GM21390 (cell line): Measurements from ENCODE around the gene LRMDA.

Experiments used
- ATAC-seq: cut with Tn5 transposase; IDR thresholded peaks from one replicate; pipeline ENCODE4 v1.9.1; 2021; ENCODE audit not compliant: unreplicated experiment

LRMDA gene

DNA sequence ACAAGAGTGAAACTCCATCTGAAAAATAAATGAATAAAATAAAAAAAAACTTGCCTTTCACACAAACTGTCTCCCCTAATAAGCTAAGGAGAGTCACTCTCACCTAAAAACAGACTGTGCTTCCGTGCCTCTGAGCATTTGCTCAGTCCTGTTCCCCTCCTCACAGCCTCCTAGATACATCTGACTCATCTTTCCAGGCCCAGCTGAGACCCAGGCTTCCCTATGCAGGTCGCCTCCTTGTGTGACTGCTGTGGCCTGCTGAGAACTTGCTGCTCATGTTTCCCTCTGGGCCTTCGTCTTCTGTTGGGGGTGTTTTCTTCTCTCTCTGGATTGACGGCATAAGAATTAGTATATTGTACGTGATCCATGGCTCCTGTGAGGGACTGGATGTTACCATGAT lies 777.7 kb downstream of the LRMDA start:
- ATAC-seq: no peak

DNA sequence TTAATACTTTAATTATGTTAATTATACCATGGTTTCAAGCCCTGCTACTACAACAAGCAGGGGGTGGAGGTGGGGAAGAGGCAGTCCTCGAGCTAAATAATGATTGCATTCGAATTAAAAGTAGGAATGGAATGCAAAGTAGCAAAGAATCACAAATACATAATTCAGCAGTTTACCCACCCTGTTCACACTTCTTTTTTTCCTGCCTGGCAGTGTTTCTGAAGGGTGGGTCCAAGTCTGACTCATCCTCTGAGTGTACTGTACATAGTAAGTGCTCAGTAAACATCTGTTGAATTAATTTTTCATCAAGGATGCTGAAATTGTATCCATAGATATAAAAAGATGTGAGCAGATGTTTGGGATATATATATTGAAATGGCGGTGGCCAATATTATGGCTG lies 778.8 kb downstream of the LRMDA start:
- ATAC-seq: no peak

DNA sequence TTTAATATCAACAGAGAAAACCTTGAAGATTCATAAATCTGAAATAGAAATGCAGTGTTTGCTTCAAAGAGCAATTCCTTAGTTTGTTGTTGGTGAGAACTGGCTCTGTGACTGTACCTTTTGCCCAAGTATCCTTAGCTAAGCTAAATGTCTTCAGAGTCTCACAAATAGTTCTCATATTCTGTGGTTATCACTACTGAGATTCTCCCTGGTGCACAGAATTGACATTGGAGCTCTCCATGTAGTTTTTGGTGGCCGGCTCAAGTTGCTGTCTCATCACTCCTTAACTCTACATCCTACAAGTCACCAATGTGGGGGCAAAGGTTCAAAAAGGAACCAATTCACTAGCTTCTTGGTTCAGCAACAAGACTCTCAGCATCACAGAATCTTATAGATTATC lies 780.3 kb downstream of the LRMDA start:
- no peak for ATAC-seq

DNA sequence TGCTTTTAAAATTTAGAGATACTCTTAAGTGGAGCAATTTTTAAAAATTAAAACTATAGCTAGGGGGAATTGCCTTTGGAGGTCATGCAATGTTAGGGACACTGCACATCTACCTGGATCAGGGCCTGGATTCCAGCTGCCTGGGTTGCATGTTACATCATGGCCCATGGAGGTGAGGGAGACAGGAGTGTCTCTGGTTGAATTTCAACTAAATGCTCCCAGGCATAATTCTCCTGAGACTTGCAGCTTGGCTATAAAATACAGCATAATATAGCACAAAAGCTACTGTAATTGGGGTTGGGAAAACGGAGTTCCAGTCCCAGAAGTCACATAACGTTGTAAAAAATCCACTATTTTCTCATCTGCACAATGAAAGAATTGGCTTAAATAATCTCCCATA lies 782.5 kb downstream of the LRMDA start:
- no peak for ATAC-seq

DNA sequence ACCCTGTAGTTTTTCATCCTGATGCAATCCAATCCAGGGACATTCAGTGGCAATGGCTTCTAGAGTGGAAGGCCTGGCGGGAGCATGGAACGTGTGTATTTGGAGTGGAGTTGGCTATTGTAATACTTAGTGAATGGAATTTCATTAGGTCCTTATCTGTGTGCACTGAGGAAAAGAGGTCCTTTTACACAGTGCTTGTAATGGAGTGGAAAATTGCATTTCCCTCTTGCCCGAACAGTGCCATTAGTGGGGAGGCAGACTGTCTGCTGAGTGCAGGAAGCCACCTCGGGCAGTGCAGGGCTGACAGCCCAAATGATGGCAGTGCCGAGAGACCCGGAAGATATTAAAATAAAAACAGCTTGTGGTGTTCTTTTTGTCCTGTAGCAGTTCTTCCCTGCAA lies 786.6 kb downstream of the LRMDA start:
- ATAC-seq: no peak

DNA sequence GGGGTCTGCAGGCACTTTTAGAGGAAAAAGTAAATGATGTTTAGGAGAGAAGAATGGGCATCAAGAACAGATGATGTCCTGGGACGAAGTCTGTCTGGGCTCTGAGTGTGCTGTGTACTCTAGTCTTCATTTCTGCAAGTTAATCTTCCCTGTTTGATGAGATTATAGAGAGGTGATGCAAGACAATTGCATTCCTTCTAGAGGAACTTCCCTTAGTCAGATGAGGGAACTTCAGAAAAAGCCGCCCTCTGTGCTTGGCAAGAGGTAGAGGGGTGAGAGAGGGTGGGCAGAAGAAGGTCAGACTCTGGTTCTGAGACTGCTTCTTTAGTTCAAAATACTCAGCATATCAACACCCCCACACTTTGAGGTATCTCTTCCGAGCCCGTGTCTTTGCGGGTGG lies 797.9 kb downstream of the LRMDA start:
- ATAC-seq: no peak

DNA sequence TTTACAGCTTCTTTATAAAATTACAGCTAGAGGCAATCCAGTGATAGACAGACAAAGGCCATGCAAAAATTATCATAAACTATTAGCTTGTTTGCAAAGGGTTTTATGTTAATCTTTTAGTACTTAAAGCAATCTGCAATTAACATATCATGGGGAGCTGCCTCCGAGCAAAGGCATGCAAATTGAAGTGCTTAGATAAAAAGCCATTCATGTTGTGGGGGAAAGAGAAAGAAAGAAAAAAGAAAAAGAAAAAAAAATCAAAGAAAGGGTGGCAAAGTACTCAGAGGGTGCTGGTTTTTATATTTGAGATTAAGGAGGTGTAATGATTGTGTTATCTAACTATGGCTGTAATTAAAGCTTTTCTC lies 799.5 kb downstream of the LRMDA start:
- ATAC-seq: no peak

DNA sequence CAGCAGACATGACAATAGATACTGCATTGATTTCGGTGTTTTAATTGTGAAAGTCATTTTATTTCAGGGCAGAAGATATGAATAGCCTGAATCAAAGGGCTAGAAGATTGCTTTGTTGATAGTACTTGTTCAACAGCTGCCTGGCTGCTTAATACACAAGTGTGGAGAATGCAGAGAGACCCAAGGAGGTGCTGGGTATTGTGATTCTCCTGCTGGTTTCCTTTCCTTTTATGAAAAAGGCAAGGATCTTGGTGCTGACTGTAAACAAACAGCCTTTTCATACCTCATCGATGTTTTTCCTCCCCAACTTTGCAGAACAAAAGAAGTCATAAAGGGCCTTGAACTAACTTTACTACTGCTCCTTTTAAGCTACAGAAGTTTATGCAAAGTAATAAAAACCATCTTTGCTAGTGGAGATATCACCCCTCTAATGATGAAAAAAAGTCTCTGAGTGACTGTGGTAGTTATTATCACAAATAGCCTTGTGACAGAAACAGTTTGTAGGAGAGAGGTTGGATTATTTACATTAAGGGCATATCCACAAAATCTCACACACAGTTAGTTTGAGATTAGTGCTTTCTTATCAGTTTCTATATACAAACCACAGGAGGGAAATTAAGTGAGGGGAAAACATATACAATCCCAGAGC lies 800.0 kb downstream of the LRMDA start:
- no peak for ATAC-seq

DNA sequence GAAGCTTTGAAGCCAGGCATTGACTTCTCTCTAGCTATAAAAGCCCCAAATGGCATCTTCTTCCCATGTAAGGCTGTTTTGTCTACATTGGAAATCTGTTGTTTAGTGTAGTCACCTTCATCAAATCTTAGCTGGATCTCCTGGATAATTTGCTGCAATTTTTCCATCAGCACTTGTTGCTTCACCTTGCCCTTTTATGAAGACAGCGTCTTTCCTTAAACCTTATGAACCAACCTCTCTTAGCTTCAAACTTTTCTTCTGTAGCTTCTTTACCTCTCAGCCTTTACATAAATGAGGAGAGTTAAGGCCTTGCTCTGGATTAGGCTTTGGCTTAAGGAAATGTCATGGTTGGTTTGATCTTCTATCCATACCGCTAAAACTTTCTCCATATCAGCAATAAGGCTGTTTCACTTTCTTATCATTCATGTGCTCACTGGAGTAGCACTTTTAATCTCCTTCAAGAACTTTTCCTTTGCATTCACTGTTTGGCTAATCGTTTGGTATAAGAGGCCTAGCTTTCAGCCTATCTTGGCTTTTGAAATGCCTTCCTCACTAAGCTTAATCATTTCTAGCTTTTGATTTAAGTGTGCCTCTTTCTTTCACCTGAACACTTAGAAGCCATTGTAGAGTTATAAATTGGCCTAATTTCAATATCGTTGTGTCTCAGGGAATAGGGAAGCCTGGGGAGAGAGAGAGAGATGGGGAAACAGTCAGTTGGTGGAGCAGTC lies 803.2 kb downstream of the LRMDA start:
- ATAC-seq: no peak

DNA sequence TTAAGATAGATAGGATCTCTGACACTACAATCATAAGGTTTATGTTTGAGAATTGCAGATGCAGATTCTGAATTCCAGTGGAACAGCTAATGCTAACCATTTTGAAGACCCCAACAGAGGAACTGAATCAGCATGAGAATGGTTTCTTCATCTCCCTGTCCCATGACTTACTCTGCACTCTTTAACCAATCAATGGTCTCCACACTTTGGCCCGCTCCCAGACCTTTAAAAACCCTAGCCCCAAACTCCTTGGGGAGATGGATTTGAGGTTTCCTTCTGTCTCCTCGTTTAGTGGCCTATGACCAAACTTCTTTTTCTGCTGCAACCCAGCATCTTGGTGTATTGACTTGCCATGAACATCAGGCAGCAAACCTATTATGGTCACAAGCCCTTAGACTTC lies 804.9 kb downstream of the LRMDA start:
- no peak for ATAC-seq

DNA sequence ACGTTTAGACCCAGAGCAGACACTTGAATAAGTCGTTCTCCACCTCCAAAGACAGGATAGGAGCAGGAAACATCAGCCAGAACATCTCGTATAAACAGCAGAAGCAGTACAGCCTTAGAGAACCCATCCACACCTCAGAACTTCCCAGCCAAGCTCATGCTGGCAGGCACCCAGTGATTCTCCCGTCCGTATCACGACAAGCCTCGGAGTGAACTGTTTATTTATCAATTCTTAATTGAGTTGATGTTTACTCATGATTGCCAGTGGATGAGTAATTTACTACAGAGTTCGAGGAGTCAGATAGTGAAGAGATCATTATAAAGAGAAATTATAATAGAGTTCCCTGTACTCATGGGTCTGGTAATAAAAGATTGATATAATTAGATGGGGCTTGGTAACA lies 811.5 kb downstream of the LRMDA start:
- ATAC-seq: no peak

DNA sequence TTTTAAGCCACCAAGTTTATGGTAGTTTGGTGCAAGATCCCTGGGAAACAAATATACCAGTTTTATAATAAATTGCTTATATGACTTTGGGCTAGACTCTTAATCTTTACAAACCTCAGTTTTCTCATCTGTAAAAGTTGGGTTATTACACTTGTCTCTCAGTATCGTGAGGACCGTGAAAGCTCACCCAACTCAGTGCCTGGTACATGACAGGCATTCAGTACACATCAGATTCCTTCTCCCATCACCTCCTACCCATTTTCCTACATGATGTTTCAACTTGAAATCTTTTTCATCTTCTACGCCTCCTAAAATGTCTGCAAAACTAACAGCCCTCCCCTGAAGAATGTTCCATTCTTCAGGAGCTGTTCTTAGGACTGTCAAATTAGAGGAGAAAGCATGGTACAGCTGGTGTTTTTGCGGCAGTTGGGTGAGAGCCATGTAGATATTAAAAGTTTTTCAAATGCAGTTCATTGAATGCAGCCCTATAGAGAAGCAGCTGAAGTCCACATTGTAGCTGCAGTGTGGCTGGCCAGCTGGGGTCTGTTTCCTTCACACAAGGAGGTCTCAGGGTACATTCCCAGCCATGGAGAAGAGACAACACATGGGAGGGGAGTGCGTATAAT lies 812.8 kb downstream of the LRMDA start:
- ATAC-seq: no peak

DNA sequence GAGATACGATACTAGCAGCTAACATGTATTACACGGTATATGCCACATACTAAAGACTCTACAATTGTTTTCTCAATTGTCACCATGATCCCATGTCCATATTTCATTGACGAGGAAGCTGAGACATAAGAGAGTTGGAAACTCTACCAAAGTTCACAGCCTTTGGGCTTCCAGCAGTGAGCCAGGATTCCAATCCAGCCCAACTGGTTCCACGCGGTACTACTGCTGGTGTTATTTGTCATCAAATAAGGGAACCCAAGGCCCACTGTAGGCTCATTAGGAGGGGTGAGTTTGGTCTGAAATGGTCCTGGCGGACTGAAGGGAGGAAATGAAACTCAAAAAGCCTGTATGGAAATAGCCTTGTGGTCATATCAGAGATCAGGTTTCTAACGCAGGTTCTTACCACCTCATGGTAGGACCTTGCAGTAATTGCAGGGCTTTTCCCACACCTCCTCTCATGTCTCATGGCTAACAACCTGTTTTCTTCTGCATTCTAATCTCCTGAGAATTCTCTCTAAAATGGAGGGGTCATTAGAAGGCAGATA lies 814.6 kb downstream of the LRMDA start:
- ATAC-seq: no peak

DNA sequence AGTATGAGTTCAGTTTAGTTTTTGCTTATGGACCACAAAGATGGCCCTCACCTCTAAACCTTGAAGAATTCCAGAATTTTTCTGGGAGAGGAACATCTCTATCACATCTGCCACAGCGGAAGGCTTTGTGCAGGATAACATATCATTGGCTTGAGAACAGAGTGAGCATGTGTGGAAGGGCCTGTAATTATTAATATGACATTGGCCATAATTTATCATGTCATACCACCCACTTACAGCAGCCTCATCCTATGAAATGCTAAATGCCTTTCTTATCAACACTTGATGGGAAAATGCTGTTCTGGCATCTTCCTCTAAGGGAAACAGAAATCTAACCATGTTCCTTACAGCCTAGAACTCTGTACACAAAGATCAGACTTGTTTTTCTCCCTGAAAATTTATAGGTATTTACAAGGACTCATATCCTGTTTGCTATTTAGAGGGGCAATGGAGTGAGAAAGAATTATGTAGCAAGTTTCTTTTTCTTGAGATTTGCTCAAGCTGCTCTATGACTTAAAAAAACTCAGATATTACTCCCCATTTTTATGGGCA lies 817.3 kb downstream of the LRMDA start:
- ATAC-seq: no peak

DNA sequence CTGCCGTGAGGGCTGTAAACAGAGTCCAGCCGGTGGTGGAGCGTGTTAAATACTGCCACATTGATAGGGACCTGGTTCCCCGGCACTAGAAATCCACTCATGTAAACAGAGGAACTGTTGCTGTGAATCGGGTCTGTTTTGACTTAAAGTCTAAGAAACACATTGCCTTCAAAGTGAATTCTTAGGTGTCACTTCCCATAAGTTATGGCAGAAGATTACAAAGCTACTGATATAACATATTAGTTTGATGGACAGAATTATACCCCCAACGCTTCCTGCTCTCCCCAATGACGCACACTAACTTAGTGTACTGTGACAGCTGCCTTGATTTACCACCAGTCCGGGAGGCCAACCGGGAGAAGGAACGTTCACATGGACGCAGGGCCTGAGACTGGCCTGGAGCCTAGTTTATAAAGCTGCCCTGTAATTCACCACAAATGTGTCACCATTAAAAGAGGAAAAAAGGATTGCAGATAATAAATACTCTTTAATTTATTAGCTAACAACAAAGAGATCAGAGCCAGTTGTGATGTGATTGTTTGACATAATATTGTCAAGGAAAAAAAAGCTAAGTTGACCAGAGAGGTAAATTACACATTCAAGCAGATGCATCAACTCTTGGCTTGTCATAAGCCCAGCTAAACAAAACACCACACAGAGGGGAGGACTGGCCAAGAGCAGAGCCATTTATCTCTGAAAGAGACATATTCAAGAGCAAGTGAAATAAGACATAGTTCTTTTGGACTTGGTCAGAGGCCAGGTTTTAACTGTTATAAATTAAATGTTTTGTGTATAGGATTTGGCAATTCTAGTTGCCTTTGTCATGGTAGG lies 820.6 kb downstream of the LRMDA start:
- ATAC-seq: no peak

DNA sequence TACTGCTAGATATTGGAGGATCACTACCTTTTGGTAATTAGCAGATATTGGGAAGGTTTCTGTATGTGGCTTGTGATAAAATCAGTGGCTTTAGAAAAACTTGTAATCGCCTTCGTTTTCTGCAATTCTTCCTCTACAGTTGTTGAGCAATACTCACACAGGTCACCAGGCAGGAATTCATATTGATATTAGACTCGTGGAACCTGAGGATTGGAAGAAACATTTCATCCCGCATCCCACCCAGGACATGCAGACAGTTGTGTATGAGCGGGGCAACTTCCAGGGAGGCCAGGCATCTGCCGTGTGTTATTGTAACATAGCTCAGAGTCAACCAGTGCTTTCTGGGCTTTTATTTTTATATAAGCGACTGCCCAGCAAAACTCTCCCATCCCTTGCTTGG lies 821.3 kb downstream of the LRMDA start:
- ATAC-seq: no peak

DNA sequence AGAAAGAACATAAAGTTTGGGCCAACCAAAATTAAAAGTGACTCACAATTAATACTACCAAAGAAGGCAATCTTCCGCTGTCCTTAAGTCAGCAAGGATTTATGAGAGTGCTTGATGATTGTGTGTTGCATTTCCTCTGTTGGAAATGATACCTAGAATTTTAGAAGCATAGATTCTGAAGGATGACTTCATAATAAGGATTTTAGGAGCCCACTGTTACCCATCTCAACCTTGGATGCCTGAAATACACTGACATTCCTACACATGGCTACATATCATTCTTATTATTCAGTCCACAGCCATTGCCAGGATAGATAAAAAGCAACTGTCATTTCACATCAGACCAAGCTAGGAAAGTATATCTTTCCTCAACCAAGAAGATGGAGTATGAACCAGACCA lies 823.8 kb downstream of the LRMDA start:
- no peak for ATAC-seq

DNA sequence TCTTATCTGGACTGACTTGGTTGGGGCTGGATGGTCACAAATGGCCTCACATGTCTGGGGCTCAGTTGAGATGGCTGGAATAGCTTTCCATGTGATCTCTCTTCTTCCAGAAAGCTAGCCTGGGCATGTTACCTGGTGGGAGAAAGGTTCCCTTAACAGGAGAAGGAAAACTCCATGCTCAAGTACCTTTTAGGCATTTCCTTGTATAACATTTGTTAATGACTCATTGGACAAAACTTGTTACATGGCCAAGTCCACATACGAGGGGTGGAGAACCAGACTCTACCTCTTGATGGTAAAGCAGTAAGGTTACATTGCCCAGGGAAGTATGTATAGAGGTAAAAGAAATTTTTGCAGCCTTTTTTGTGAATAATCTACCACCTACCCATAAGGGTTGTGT lies 826.4 kb downstream of the LRMDA start:
- ATAC-seq: no peak

DNA sequence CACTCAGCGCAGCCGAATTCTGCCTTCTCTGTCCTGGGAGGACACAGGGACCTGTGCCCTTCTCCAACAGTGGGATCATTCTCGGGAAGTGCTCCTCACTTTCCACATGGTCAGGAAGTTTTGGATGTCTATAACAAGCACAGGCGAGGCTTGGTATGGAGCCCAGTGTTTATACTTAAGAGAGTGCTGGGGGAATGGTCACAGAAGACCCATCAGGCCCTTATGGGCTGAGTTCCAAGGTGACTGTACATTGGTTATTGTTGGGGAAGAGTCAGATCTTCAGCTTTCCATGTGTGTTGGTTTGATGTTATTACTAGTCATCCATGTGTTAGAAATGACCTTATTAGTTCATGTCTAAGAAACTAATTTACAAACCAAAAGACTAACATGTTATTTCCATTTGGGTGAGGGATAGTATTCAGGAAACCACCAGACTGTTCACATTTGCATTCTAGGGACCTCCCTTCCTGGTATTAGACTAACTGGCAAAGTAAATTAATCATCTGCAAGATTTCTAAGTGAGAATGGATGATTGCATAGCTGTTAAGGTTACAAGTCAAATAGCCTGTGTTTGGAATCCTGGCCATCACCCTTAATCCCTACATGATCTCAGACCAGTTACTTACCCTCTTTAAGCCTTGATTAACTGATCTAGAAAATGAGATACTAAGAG lies 834.2 kb downstream of the LRMDA start:
- no peak for ATAC-seq

DNA sequence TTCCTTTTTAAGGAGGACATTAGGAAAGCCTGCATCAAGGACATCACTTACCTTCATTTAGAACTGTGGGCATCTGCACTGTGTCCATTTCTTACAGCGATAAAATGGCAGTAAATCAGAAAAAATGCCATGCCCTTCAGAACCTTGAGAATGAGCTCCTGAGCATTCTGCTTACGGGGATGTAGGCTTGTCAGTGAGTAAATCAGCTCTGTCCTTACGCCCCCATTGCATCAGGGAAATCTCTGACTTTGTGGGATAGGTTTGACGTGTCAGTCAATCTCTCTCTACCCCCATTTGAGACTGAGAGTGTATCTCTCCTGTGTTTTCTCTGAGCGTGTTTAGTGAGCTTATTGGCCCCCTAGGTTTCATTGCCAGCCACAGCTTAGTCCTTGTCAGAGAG lies 837.1 kb downstream of the LRMDA start:
- no peak for ATAC-seq

DNA sequence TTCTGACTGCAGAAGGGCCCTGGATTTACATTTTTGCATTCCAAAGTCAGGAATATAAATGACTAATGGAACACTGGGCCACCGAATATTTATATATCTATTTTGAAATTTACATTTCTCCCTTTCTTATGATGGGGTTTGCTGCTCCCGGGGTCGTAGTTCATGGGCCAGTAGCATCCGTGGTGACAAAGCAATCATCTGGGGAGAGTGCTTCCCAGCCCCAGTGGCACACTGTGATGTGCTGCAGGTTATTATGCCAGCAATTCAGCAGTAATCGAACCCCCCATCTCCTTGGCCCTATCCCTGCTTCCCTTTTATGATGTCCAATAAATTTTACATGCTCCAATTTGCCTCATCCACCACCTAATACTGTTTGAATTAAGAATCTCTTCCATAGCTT lies 837.5 kb downstream of the LRMDA start:
- ATAC-seq: no peak
